Measurements from ENCODE around the gene EBP.
"Not testable (repeated sequence)": the region's sequence is repeated elsewhere in the genome, so short reads cannot be mapped to it uniquely, and the experiment has no call there.

Gene EBP

DNA sequence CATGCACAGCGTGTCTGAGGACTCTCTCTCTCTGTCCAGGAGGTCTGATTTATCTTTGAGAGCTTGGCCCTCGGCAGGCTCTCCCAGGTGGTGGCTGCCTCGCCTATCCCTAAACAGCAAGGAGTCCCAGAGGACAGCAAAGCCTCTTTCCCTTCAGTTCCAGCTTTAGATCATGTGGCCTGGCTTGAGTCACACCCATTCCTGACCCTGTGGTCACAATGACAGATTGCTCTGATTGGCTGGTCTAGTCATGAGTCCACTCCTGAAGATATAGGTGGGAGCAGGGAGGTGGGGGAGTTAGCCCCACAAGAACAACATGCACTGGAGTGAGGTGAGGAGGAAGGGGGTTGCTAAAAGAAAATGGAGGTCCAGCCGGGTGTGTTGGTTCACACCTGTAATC is 24.9 kb upstream of the EBP start:
- no peak for DNase-seq

DNA sequence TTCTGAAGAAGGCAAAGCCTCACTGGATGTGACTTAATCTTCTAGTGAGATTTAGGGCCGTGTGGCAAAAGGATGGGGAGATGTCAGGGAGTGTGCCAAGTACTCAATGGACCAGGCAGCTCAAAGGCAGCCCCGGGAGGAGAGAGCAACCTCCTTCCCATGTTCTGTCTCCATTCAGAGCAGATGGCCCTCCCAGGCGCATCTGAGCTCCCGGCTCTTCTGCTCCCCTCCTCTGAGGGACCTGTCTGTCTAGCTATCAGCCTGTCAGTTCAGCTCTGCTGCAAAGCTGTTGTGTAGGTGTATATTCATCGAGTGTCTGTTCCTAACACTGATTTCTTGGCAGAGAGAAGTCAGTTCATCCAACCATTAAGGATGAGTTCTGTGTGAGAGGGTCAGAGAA is 23.7 kb upstream of the EBP start:
- no peak for DNase-seq

DNA sequence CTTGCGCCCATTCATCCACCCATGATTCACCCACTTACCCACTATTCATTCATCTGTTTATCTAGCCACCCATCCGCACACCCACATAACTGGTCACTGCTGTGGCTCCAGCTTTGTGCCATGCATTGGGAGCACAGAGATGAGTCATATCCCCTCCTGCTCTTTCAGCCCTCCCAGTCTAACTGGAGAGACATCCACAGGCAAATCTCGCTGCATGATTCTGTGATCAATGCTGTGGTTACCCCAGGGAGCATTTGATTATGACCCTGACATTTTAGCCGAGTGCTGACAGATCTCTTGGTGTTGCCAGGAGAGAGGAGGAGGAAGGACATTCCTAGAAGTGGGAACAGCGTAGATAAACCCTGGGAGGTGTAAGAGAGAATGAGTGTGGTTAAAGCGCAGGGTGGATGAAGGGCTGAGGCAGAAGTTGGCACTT is 23.2 kb upstream of the EBP start:
- no peak for DNase-seq

DNA sequence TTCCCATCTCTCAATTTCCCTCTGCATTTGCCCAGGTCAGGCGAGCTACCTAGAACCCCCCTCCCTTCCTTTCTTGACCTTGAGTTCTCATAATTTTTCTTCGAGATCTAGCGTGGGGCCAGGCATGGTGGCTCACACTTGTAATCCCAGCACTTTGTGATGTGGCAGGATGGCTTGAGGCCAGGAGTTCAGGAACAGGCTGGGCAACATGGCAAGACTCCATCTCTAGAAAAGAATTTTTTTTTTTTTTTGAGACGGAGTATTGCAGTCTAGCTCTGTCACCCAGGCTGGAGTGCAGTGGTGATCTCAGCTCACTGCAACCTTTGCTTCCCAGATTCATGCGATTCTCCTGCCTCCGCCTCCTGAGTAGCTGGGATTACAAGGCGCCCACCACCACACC is 17.3 kb upstream of the EBP start:
- DNase-seq = no peak

DNA sequence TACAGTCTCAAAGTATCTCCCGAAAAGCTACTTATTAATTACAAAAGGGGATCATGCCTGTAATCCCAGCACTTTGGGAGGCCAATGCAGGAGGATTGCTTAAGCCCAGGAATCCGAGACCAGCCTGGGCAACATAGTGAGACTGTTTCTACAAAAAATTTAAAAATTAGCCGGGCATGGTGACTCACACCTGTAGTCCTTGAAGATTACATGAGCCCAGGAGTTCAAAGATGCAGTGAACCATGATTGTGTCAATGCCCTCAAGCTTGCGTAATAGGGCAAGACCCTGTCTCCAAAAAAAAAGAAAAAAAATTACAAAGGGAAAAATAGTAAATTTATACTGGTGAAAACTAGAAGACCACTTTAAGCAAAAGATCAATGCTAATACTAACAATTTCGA is 16.1 kb upstream of the EBP start:
- DNase-seq = no peak

DNA sequence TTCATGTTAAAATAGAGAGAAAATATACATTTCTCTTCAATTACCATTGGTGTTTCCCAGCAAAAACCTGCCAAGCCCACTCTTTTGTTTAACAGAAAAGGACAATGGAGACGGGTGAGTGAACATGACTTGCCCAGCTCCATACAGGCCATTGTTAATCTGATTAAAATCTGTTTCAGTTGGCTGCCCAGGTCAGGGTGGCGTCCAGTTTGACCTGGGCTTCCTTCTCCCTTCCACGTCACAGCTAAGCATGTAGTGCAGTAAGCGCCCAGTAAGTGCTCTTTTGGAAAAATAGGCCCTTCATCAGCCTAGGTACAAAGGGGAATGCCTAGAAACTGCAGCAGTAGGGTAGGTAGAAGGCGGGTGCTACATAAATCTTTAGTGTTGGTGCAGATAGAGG is 14.4 kb upstream of the EBP start:
- DNase-seq = no peak

DNA sequence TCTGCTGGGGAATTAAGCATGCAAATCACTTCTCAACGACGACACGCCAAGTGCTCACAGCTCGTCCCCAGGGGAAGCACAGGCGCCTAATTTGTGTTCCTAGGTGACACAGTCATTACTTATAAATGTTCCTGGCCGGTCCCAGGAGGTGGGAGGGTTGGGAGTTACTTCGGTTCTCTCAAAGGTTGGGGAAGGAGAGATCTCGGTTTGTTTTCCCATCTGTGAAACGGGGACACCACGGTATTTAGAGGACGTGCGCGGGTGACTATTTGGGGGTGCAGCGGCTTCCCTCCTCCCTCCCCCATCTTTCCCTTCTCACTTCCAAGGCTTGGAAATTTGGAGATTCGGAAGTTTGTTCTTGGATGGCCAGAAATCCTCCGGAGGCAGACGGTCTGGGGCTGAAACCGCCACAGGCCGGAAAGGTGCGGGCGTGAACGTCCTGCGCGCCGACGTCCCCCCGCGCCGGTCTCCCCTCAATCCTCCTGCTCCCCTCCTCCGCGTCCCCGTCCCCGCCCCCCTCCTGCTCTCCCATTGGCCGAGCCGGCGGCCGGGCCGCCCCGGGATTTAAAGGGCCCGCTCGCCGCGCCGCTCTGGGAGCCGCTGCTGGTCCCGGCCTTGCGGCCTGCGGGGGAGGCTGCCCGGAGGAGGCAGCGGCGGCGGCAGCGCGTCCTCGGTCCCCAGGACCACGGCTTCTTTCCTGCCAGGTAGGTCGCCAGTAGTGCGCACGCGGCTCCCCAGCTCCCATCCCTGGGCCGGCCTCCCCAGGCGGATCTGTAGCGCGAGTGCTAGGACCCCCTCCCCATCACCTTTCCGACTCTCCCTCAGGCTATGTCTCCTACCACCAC is 13.0 kb upstream of the EBP start, which contains the start of gene PORCN:
PORCN (plus strand) TSS at position 593 of the 845 bp plus-strand sequence. CDS start 829 bp downstream, outside the sequence.
- peak; percentile 78 for DNase-seq

DNA sequence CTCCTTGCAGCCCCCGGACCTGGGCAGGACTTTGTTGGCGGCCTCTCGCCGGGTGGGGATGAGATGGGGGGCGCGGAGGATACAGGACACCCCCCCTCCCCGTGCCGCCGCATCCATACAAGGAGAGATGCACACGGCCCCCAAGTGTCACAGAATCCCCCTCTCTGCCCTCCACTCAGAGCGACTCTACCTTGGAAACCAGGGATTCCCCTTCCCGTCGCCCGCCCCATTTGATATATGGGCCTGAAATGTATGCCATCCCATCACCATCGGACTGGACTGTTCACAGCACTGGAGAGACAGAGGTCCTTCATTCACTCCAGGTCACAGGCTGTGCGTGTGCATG is 12.4 kb upstream of the EBP start:
- DNase-seq = peak; percentile 30

DNA sequence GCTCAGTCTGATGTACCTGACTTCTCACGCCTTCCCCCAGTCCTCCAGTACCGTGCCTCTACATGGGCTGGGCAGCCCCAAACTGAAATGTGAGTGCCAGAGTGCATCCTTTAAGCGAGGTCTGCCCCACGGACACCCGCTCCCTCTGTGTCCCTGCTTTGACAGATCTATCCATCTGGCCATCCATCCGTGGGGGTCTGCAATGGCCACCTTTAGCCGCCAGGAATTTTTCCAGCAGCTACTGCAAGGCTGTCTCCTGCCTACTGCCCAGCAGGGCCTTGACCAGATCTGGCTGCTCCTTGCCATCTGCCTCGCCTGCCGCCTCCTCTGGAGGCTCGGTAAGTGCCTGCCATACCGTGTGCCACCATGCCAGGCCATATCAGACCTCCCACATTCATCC is 12.0 kb upstream of the EBP start:
- no peak for DNase-seq

DNA sequence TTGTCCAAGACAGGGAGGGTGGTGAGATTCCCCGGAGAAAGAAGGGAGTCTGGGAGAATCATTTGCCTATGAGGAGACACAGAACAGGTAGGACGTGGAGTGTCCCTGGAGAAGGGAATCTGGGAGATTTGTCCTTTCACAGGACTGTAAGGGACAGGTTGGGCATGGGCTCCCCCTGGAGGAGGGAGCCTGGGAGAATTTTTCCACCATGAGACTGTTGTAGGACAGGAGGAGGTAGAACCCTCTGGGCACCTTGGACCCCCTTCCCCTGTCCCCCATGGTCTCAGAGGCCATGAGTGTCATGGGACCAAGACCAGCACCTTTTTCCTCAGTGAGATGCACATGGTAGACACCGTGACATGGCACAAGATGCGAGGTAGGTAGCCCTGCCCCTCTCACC is 10.0 kb upstream of the EBP start:
- DNase-seq = no peak

DNA sequence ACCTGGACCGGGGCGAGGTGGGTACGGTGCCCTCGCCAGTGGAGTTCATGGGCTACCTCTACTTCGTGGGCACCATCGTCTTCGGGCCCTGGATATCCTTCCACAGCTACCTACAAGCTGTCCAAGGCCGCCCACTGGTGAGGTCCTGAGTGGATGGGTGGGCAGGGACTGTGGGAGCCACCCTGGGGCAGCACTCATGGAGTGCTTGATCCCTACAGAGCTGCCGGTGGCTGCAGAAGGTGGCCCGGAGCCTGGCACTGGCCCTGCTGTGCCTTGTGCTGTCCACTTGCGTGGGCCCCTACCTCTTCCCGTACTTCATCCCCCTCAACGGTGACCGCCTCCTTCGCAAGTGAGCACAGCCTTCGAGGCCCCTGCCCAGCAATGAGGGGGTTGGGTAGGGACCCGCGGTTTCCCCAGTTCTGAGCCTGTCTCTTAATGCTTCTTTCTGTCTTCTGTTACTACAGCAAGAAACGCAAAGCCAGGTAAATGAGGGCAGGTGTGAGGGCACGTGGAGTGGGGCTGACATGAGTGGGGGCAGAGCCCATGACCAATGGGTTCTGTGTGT is 9.2 kb upstream of the EBP start:
- DNase-seq = no peak

DNA sequence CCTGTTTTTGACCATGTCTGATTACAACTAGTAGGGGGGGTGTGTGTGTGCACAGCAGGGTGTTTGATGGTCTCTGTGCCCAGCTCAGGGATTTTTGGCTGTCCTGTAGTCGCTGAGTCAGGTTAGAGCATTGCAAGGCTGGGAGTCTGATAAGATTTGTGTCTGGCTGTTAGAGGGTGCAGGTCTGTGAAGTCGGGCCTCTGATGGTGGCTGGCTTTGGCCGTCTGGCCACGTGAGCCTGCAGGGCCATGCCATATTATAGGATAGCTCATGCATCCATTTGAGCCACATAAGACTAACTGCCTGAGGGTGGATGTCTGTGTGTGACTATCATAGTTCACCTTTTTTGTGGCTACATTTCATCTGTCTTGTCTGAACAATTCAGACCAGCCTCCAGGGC is 7.9 kb upstream of the EBP start:
- DNase-seq = no peak

DNA sequence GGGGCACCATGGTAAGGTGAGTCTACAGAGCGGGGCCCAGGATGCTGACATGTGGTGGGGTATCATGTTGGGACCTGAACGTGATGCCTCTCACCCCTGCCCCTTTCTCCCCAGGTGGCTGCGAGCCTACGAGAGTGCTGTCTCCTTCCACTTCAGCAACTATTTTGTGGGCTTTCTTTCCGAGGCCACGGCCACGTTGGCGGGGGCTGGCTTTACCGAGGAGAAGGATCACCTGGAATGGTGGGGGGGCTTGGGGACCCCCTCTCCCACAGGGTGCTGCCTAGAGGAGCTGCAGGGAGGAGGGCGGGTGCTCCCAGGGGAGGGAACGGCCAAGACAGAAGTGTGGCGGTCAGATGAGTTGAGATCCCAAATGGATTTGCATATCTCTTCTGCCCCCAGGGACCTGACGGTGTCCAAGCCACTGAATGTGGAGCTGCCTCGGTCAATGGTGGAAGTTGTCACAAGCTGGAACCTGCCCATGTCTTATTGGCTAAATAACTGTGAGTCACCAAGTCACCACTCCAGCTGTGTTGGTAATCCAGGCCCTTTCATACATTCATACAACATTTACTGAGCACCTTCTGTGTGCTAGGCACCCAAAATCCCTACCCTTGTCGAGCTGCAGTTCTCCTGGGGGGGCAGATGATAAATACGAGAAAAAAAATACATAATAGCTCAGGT is 7.3 kb upstream of the EBP start:
- no peak for DNase-seq

DNA sequence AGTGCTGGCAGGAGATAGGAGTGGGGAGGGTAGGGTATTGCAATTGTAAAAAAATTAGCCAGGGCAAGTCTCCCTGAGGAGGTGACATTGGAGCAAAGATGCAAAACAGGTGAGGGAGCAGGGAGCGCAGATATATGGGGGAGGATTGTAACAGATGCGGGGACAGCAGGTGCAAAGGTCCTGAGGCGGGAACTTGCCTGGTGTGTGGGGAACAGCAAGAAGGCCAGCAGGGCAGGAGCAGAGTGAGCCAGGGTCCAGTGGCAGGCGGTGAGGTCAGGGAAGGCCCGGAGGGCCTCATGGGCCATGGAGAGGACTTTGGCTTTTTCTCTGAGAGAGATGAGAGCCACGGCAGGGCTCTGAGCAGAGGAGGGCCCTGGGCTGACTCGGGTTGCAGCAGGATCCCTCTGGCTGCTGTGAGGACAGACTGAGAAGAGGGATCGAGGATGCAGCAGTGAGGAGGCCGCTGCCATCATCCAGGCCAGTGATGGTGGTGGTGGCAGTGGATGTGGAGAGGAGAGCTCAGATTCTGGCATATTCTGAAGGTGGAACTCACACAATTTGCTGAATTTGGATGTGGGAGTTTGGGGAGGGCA is 6.6 kb upstream of the EBP start:
- no peak for DNase-seq

DNA sequence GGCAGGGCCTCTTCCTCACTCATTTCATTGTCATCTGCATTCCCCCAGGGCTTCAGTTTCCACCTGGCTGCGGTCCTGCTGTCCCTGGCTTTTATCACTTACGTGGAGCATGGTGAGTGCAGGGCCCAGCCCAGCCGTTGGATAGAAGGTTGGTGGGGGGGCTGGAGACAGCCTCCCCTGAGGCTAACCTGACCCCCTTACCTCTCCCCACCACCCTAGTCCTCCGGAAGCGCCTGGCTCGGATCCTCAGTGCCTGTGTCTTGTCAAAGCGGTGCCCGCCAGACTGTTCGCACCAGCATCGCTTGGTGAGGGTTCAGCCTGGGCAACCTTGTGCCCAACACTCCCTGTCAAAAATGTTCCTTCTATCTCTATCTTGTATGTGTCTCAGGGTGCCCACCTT is 5.8 kb upstream of the EBP start:
- no peak for DNase-seq

DNA sequence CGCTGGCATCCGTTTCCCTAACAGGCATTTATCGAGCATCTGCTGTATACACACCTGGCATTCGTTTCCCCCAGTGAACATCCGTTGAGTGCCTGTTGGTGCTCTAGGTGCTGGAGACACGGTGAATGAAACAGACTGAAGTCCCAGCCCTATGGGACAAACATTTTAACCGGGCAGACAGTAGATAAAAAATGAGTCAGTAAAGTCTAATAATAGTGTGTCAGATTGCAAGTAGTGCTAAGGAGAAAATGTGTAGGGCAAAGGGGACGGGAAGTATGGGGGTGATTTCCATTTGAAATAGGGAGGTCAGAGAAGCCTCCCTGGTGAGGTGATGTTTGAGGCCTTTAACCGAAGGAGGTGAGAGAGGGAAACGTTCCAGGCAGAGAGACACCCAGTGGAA is 5.3 kb upstream of the EBP start:
- DNase-seq = no peak

DNA sequence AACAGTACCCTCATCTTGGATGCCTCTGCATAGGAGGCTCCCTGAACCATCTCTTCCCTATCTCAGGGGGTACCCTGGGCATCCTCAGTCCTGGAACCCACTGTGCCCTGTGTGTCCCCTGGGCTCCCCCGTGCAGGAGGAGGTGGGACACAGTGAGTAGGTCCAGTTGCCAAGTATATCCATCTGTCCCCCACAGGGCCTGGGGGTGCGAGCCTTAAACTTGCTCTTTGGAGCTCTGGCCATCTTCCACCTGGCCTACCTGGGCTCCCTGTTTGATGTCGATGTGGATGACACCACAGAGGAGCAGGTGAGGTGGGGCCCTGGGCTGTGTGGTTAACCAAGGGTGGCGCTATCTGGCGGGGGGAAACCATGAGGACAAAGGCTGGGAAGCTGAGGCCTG is 4.6 kb upstream of the EBP start:
- no peak for DNase-seq

DNA sequence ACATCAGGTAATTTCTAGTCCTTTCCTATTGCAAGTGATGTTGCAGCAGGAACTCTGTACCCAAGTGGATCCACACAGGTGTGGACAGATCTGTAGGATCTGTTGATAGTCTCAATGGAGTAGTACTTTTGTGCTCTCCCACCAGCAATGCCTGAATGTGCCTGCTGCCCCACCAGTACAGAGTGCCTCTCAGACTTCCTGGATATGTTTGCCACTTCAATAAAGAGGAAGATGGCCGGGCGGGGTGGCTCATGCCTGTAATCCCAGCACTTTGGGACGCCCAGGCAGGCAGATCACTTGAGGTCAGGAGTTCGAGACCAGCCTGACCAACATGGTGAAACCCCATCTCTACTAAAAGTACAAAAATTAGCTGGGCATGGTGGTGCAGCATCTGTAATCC is 2.1 kb upstream of the EBP start:
- not testable (repeated sequence) for DNase-seq

DNA sequence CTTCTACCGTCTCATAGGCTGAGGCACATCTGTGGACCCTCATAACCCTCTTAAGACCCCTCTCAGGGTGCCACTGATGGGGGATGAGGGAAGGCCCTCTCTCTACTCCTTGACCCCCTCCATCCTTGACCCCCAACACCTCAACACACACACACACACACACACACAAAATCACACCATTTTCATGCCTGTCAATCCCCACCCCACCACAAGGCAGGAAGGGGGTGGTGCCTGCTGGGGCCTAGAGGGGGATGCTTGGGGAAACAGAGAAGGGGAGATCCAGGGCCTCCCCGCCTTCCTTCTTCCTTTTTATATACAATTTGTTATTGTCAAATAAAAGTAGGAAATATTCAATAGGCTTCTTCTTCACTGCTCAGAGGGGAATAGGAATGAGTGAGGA is 1.2 kb upstream of the EBP start:
- no peak for DNase-seq

DNA sequence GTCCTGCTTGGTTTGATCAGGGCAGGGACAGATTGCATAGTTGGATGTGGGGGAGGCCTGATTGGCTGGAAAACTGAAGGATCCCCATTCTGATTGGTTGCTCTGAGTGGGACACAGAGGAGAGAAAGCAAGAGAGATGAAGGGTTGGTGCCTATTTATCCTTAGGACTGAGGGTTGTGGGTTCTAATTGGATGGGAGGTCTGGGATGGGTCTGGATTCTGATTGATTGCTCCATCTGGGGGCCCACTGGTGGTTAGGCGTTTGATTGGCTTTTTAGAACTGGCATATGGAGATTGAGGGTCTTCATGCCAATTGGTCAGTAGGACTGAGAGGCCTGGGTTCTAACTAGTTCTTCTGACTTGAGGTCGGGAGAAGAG is 644 bp upstream of the EBP start:
- DNase-seq = peak; percentile 66

DNA sequence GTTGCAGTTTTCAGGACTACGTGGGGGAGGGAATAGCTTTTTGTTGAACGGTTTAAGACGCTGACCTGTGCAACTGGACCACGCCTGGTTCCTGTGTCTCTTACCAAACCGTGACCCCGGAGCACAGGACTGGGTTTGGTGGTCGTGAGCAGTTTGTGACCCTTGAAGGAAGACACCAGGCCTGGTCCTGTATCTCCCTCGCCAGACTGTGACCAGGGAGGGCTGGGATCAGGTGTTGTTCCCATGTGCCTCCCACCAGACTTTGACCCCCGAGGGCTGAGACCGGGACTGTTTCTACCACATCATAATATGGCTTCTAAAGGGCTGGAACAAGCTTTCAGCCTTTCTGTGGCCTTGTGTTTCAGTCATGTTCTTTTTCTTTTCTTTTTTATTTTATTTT is 683 bp downstream of the EBP start:
- peak; percentile 27 for DNase-seq

DNA sequence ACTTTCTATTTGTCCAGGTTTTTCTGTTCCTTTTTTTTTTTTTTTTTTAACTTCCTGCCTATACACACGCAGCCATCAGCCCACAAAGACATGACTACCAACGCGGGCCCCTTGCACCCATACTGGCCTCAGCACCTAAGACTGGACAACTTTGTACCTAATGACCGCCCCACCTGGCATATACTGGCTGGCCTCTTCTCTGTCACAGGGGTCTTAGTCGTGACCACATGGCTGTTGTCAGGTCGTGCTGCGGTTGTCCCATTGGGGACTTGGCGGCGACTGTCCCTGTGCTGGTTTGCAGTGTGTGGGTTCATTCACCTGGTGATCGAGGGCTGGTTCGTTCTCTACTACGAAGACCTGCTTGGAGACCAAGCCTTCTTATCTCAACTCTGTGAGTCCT is 2.1 kb downstream of the EBP start:
- no peak for DNase-seq

DNA sequence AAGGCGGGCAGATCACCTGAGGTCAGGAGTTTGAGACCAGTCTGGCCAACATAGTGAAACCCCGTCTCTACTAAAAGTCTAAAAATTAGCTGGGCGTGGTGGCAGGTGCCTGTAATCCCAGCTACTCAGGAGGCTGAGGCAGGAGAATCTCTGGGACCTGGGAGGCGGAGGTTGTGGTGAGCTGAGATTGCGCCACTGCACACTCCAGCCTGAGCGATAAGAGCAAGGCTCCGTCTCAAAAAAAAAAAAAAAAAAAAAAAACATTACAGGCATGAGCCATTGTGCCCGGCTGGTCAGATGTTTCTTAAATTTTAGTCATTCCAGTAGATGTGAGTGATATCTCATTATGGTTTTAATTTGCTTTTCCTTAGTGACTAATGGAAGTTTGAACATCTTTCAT is 4.2 kb downstream of the EBP start:
- not testable (repeated sequence) for DNase-seq

DNA sequence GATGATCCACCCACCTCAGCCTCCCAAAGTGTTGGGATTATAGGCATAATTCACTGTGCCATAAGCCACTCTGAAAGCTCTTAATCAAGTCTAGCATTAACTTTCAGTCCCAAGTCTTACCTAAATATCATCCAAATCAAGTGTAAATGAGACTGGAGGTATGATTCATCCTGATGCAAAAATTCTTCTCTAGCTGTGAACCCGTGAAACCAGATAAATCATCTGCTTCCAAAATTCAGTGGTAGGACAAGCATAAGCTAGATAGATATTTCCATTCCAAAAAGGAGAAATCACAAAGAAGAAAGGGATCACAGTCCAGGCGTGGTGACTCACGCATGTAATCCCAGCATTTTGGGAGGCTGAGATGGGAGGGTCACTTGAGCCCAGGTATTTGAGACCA is 9.1 kb downstream of the EBP start:
- DNase-seq = no peak
